ENCODE data around the gene SNPH. TPM values are rescaled to one million over a fixed set of nuclear protein-coding genes. Genes with fewer than 3 reads are reported as not detected.
"Not testable (repeated sequence)": the region's sequence is repeated elsewhere in the genome, so short reads cannot be mapped to it uniquely, and the experiment has no call there.

The SNPH gene
- total RNA-seq, 1 donor, result 1.3 TPM

DNA sequence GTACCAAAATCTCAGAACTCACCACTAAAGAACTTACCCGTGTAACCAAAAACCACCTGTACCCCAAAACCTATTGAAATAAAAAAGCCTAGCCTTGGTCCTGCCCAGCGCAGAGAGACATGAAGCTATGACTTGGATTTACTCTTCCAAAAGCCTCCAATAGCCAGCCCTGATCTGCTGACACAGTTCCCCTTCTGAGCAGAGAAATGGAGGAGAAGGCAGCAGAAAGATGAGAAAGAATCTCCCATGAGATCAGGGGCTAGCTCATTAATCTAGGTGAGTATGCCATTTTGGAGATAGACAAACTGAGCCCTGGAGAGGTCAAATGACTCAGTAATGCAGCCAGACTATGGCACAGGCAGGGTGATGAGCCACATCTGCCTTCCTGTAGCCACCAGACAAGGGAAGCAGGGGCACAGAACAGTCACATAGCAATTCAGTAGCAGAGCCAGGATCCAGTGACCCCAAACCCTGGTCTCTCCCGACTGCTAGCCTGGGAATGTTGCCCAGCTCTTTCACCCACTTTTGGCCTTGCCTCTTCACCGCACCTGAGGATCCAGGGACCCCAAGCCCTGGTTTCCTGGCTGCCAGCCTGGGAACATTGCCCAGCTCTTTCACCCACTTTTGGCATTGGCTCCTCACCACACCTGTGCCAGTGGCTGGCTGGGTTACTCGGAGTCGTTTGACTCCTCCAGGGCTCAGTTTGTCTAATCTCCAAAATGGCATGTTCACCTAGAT lies 70.0 kb downstream of the SNPH start:
- no peak for DNase-seq (ENCODE audit: low read depth in 2 of 3, low spot score in 2 of 3)

DNA sequence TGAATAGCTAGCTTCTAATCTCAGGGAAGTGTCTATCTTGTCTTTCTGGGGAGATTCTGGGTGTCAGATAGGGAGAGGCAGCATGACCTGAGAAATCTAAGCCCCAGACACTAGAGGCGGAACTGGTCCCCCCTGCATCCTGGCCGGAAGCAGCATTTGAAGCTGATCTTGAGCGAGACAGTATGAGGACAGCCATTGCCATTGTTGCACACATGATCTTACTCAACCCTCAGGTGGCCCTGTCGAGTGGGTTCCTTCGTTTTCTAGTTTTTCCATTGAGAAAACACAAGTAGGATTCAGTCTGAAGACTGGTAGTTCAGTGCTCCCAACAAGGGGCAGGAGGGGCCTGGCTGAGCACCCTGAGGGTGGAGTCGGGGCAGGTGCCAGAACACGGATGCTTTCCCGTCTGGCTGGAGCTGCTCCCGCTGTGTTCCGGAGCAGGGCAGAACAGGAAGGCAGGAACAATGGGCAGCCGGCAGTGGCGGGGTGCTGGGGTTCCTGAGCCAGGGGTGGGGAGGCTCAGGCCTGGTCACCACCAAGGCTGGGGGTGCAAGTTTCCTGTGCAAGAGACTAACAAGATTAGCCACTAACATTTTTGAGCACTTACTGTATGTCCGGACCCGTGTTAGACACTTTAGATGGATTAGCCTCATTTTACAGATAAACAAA lies 70.7 kb downstream of the SNPH start:
- DNase-seq (ENCODE audit: low read depth in 2 of 3, low spot score in 2 of 3), result peak in 1 of 3 donors; percentile 51

DNA sequence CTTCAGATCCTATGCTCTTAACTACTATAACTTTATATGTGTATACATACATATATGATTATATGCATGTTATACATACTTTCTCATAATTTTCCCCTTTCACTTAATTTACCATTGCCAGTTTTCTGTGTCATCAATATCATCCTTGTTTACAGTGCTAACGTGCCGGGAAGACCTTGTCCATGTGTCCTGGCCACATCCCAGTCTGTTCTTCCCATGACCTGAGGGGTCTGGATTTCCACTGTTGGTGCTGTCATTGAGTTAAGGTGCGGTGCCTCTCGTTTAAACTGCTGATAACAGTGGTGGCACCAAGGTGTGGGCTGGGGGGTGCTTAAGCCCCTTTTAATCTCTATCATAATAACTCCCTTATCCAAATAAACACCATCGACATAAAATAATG lies 71.3 kb downstream of the SNPH start:
- no peak for DNase-seq (ENCODE audit: low read depth in 2 of 3, low spot score in 2 of 3)

DNA sequence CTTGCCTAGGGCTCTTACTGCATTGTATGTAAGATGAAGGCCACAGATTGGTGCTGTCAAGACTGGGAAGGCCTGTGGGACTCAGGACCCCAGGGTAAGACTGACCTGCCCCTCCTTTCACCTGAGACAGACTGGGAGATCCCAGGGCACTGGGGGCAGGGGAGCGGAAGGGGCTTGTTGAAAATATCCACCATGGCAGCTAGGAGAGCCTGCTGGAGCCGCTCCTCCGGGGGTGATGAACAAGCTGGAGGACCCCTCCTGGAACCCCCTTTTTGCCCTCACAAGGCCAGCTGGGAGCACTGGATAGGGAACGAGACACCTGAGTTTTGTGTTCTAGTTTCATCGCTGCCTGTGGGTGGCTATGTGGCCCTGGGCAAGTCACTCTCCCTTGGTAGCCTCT lies 72.0 kb downstream of the SNPH start:
- DNase-seq (ENCODE audit: low read depth in 2 of 3, low spot score in 2 of 3), result no peak

GRCh38 chr20:1338801-1339200 lies 72.7 kb downstream of the SNPH start:
- no peak for DNase-seq (ENCODE audit: low read depth in 2 of 3, low spot score in 2 of 3)

DNA sequence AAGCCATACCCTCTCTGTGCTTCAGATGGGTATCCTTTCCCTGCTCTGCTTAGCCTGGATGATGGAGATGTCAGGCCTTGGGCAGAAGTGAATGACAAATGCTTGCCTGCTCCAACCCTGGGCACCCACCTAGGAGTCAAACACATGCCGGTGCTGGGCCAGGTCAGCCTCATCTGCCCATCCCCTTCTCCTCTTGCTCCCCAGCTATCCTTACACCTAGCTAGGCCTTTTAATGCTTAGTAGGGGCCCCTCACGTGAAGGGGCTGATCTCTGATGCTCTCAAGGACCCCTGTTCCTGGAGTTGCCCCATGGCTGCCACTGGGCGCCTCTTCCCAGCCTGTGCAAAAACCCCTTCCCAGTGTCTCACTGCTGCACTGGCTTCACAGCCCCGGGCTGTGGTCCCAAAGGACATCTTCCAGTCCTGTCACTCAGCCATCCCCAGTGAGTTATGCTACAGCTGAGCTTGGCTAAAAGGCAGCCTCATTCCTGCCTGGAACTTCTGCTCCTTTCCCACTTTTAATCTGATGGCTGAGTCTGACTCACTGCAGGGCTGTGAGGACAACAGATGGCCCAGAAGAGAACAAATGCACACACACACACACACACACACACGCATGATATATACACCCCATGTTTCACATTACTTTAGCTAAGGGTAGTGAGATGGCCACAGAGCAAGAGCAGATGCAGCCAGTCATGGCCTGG lies 75.6 kb downstream of the SNPH start:
- DNase-seq (ENCODE audit: low read depth in 2 of 3, low spot score in 2 of 3), result no peak

DNA sequence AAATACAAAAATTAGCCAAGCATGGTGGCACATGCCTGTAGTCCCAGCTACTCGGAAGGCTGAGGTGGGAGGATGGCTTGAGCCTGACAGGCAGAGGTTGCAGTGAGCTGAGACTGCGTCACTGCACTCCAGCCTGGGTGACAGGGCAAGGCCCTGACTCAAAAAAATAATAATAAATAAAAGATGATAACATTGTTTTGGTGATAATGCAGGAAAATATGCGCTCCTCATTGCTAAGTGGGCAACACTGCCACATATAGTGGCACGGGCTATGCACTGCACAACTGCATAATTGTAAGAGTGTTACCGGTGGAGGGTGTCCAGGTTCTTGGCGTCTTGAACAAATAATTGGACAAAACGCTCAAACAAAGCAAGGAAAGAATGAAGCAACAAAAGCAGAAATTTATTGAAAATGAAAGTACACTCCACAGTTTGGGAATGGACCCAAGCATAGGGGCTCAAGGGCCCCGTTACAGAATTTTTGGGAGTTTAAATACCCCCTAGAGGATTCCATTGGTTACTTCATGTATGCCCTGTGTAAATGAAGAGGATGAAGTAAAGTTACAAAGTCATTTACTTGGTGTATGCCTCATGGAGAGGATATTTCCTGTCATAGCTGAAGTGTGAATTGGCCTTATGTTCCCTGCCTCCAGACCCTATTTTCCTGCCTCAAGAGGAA lies 77.5 kb downstream of the SNPH start:
- not testable (repeated sequence) for DNase-seq (ENCODE audit: low read depth in 2 of 3, low spot score in 2 of 3)

GRCh38 chr20:1345030-1345755 lies 79.1 kb downstream of the SNPH start:
- no peak for DNase-seq (ENCODE audit: low read depth in 2 of 3, low spot score in 2 of 3)

DNA sequence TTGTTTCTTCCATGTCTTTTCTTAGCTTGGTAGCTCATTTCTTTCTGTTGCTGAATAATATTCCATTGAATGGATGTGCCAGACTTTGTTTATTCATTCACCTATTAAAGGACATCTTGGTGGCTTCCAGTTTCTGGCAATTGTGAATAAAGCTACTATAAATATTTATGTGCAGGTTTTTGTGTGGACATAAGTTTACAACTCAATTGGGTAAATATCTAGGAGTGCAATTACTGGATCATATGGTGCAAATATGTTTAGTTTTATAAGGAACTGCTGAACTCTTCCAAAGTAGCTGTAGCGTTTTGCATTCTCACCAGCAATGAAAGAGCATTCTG lies 79.6 kb downstream of the SNPH start:
- DNase-seq (ENCODE audit: low read depth in 2 of 3, low spot score in 2 of 3), result no peak

DNA sequence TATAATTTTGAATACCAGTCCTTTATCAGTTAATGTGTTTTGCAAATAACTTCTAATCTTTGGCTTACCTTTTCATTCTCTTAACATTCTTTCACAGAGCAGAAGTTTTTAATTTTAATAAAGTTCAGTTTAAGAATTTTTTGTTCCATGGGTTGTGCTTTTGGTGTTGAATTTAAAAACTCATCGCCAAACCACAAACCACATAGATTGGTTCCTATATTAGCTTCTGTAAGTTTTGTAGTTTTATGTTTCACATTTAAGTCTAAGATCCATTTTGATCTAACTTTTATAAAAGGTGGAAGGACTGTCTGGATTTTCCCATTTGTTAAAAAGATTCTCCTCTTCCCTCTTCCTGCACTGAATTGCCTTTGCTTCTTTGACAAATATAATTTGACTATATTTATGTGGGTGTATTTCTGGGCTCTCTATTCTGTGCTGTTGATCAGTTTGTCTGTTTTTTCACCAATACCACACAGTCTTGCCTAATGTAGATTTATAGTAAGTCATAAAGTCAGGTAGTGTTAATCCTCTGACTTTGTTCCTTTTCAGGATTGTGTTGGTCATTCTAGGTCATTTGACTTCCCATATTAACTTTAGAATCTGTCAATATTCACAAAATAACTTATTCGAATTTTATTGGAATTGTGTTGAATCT lies 80.3 kb downstream of the SNPH start:
- DNase-seq (ENCODE audit: low read depth in 2 of 3, low spot score in 2 of 3), result peak in 1 of 3 donors; percentile 31

DNA sequence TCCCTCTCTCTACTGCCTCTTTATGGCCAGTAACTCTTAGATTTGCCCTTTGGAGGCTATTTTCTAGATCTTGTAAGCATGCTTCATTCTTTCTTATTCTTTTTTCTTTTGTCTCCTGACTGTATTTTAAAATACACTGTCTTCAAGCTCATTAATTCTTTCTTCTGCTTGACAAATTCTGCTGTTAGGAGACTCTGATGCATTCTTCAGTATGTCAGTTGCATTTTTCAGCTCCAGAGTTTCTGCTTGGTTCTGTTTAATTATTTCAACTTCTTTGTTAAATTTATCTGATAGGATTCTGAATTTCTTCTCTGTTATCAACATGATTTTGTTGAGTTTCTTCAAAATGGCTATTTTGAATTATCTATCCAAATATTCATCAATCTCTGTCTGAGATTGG lies 87.9 kb downstream of the SNPH start:
- no peak for DNase-seq (ENCODE audit: low read depth in 2 of 3, low spot score in 2 of 3)

- DNase-seq (ENCODE audit: low read depth in 2 of 3, low spot score in 2 of 3), result no peak
Measured at GRCh38 chr20:1357921-1358671, 92.0 kb downstream of the SNPH start.

Other genes starting within 250 kb of the SNPH start
- 71.9 TPM for gene PSMF1, start 147.7 kb upstream of the SNPH start, total RNA-seq
- 0.27 TPM for gene TMEM74B, start 81.3 kb upstream of the SNPH start, total RNA-seq
- gene C20orf202, start 62.8 kb upstream of the SNPH start, total RNA-seq, result under 0.01 TPM
- not detected for gene RAD21L1, start 40.2 kb upstream of the SNPH start, total RNA-seq
- 0.81 TPM for gene SDCBP2, start 62.8 kb downstream of the SNPH start, total RNA-seq
- 107 TPM for gene FKBP1A, start 126.8 kb downstream of the SNPH start, total RNA-seq
- gene NSFL1C, start 200.6 kb downstream of the SNPH start, total RNA-seq, result 30.7 TPM
- 1.3 TPM for gene SIRPB2, start 225.1 kb downstream of the SNPH start, total RNA-seq